ENCODE data around the gene SMARCC1. TPM values are rescaled to one million over a fixed set of nuclear protein-coding genes. Genes with fewer than 3 reads are reported as not detected.

SMARCC1 gene
- total RNA-seq, 1 experiment from 2014 or later: 168 TPM

DNA sequence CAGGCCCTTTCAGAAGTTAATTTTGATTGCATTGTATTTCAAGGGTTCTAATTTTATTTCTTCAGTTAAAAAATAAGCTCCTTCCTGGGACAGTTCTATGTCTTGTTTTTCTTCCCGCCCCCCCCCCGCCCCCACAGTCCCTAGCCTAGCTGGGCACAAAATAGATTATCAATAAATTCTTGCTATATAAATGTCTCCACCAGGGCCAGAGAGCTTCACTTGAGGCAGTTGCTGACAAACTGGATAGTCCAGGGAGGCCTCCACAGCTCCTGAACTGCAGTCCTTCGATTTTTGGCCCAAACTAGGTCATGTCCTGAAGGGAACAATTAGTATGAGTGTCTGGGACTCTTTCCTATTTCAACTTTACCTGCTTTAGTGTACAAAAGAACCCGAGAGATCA is 193.1 kb downstream of the SMARCC1 start:
- H3K36me3 ChIP-seq (ENCODE audit: control insufficient read depth in 1 of 2, insufficient read depth in 2 of 2, low read length in 2 of 2): peaks cover 31% of the 10 kb centered on the region in 2 experiments; a peak in 3 of 4 replicates
- no peaks in the 10 kb centered on the region for H4K20me1 ChIP-seq (ENCODE audit: insufficient read depth)
- H3K9me2 ChIP-seq (ENCODE audit: insufficient read depth): no peaks in the 10 kb centered on the region
- ChIA-PET CTCF (no interaction called here), POLR2A (no interaction called here), RAD21 (ENCODE audit: low non-redundant PET in 1 of 2, low total read pairs in 2 of 2, uncharacterized antibody in 2 of 2, unreplicated experiment in 2 of 2) (no interaction called here)
- no peak overlapping the region for H2AFZ ChIP-seq (ENCODE audit: low read depth, low read length, poor library complexity, severe bottlenecking)
- no peak overlapping the region for H3K4me3 ChIP-seq (replicated peaks in 1 of 2; ENCODE audit: low read depth in 1 of 2, low read length in 2 of 2)
- H3K79me2 ChIP-seq (ENCODE audit: insufficient read depth, low read length): no peaks in the 10 kb centered on the region
- H3K9ac ChIP-seq (ENCODE audit: low read length): no peak overlapping the region
- H3K4me1 ChIP-seq (ENCODE audit: control insufficient read depth in 1 of 2, insufficient read depth in 2 of 2, low read length in 2 of 2): no peaks in the 10 kb centered on the region
- no TSS peak for BruUV-seq (replicated peaks)
- H3K27me3 ChIP-seq (ENCODE audit: insufficient read depth, low read length): no peaks in the 10 kb centered on the region
- no peak overlapping the region for H3K27ac ChIP-seq (ENCODE audit: low read depth, low read length)
- H3K9me3 ChIP-seq (ENCODE audit: control insufficient read depth in 1 of 2, insufficient read depth in 1 of 2, low read depth in 1 of 2, low read length in 2 of 2): no peaks in the 10 kb centered on the region
- intact Hi-C loops (cut with micrococcal nuclease): no loop called here
- DNase-seq (ENCODE audit: low read depth, low spot score): no peak
- no peak overlapping the region for H3K4me2 ChIP-seq (ENCODE audit: low read length)
- no peak for TF ChIP-seq ELF1 (IDR thresholded peaks at IDR 0.05; ENCODE audit: borderline replicate concordance, low read depth)
- TF ChIP-seq, protein P1, sequence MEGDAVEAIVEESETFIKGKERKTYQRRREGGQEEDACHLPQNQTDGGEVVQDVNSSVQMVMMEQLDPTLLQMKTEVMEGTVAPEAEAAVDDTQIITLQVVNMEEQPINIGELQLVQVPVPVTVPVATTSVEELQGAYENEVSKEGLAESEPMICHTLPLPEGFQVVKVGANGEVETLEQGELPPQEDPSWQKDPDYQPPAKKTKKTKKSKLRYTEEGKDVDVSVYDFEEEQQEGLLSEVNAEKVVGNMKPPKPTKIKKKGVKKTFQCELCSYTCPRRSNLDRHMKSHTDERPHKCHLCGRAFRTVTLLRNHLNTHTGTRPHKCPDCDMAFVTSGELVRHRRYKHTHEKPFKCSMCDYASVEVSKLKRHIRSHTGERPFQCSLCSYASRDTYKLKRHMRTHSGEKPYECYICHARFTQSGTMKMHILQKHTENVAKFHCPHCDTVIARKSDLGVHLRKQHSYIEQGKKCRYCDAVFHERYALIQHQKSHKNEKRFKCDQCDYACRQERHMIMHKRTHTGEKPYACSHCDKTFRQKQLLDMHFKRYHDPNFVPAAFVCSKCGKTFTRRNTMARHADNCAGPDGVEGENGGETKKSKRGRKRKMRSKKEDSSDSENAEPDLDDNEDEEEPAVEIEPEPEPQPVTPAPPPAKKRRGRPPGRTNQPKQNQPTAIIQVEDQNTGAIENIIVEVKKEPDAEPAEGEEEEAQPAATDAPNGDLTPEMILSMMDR (IDR thresholded peaks at IDR 0.05 in 2 of 3, conservative IDR thresholded peaks at IDR 0.05 in 1 of 3; ENCODE audit: borderline replicate concordance in 1 of 3, insufficient read depth in 1 of 3, low read depth in 2 of 3, low read length in 2 of 3): 0 out of 6 replicates have a peak, but pooled peaks of 1 of the 3 experiments have one; percentile 5
- ATAC-seq: peak; percentile 74

DNA sequence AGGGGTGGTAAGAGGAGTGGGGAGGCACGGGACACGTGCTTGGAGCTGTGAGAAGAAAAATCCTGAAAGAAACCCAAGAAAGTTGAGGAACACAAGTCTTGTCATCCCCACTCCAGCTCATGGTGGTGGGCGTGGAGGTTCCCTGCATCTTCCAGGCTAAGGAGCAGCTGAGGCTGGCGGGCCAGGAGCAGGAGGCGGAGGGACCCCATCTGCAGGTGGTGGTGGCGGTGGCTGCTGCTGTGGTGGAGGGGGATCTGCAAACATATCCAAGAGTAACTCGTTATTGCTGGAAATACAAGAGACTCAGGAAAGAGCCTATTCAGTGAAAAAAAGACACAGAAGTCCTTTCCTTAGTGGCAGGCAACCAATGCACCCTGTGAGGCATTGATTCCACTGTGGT is 193.6 kb downstream of the SMARCC1 start:
- Histone ChIP-seq H3K9me3 (ENCODE audit: control insufficient read depth in 1 of 2, insufficient read depth in 1 of 2, low read depth in 1 of 2, low read length in 2 of 2) (no peaks in the 10 kb centered on the region), H3K9me2 (ENCODE audit: insufficient read depth) (no peaks in the 10 kb centered on the region), H4K20me1 (ENCODE audit: insufficient read depth) (no peaks in the 10 kb centered on the region), H3K4me3 (replicated peaks in 1 of 2; ENCODE audit: low read depth in 1 of 2, low read length in 2 of 2) (no peak overlapping the region), H2AFZ (ENCODE audit: low read depth, low read length, poor library complexity, severe bottlenecking) (no peak overlapping the region), H3K27me3 (ENCODE audit: insufficient read depth, low read length) (no peaks in the 10 kb centered on the region), H3K36me3 (ENCODE audit: control insufficient read depth in 1 of 2, insufficient read depth in 2 of 2, low read length in 2 of 2) (peaks cover 31% of the 10 kb centered on the region in 2 experiments; a peak in 3 of 4 replicates), H3K27ac (ENCODE audit: low read depth, low read length) (no peak overlapping the region), H3K4me1 (ENCODE audit: control insufficient read depth in 1 of 2, insufficient read depth in 2 of 2, low read length in 2 of 2) (no peaks in the 10 kb centered on the region), H3K9ac (ENCODE audit: low read length) (no peak overlapping the region), H3K4me2 (ENCODE audit: low read length) (no peak overlapping the region), H3K79me2 (ENCODE audit: insufficient read depth, low read length) (no peaks in the 10 kb centered on the region)
- DNase-seq (ENCODE audit: low read depth, low spot score) (no peak), ATAC-seq (no peak)
- BruUV-seq (replicated peaks): no TSS peak
- RAD21 ChIA-PET (ENCODE audit: low non-redundant PET in 1 of 2, low total read pairs in 2 of 2, uncharacterized antibody in 2 of 2, unreplicated experiment in 2 of 2): no interaction called here
- CTCF ChIA-PET: no interaction called here
- TF ChIP-seq FOSL1 (IDR thresholded peaks at IDR 0.05; ENCODE audit: low read depth) (no peak), CEBPB (IDR thresholded peaks at IDR 0.05; ENCODE audit: low read depth) (no peak), SP1 (IDR thresholded peaks at IDR 0.05; ENCODE audit: low read depth) (no peak), EGR1 (IDR thresholded peaks at IDR 0.05; ENCODE audit: low read depth) (no peak), EZH2 (IDR thresholded peaks at IDR 0.05) (no peak), JUND (IDR thresholded peaks at IDR 0.05) (no peak), POLR2AphosphoS5 (IDR thresholded peaks at IDR 0.05; ENCODE audit: low read depth, low read length) (no peak), ELF1 (IDR thresholded peaks at IDR 0.05; ENCODE audit: borderline replicate concordance, low read depth) (no peak), RAD21 (IDR thresholded peaks at IDR 0.05; ENCODE audit: low read depth) (no peak), EZH2phosphoT487 (IDR thresholded peaks at IDR 0.05; ENCODE audit: borderline replicate concordance) (no peak), ZFX (IDR thresholded peaks at IDR 0.05) (no peak), ZNF274 (IDR thresholded peaks at IDR 0.05; ENCODE audit: low read depth, low read length) (no peak), TCF7L2 (IDR thresholded peaks at IDR 0.05; ENCODE audit: borderline replicate concordance, extremely low read depth, insufficient read depth, insufficient read length) (no peak), SIN3A (IDR thresholded peaks at IDR 0.05; ENCODE audit: low read depth) (no peak)
- TF ChIP-seq, protein P2, sequence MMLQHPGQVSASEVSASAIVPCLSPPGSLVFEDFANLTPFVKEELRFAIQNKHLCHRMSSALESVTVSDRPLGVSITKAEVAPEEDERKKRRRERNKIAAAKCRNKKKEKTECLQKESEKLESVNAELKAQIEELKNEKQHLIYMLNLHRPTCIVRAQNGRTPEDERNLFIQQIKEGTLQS (IDR thresholded peaks at IDR 0.05): no peak
- TF ChIP-seq, protein P1 (IDR thresholded peaks at IDR 0.05 in 2 of 3, conservative IDR thresholded peaks at IDR 0.05 in 1 of 3; ENCODE audit: borderline replicate concordance in 1 of 3, insufficient read depth in 1 of 3, low read depth in 2 of 3, low read length in 2 of 3): no peak
- intact Hi-C loops (cut with micrococcal nuclease): no loop called here
- POLR2A ChIA-PET: no interaction called here
